GM10266 (cell line): ENCODE data around the gene E2F3.

ENCODE experiments used
- DNase-seq: peaks from one replicate; pipeline ENCODE4 v3.0.0; 2012; ENCODE audit errors: extremely low spot score
- TF ChIP-seq, protein P1 (sequence below): IDR thresholded peaks from 2 replicates; pipeline ENCODE4 v1.5.1; 2012; ENCODE audit warnings: mild to moderate bottlenecking, low read depth; ENCODE audit not compliant: control insufficient read depth, insufficient read depth; ENCODE audit errors: missing control alignments

Gene E2F3

DNA sequence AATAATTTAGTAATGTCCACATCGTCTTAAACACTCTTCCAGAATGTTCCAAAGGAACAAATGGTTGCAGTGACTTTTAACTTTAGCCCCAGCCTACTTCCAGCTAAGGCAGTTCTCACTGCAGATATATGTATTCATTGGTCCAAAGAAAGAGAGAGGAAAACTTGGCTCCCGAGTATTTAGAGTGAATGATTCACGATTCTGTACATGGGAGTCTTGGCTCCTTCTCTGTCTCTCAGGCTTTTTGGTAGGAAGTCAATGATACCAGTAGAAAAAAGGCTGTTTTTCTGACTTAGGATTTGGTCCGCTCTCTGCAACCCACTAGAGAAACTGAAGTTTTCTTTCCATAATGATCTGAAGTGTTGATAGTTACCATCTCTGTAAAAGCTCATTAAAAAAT, 38.6 kb downstream of the E2F3 start:
- DNase-seq: no peak
- TF ChIP-seq, protein P1, sequence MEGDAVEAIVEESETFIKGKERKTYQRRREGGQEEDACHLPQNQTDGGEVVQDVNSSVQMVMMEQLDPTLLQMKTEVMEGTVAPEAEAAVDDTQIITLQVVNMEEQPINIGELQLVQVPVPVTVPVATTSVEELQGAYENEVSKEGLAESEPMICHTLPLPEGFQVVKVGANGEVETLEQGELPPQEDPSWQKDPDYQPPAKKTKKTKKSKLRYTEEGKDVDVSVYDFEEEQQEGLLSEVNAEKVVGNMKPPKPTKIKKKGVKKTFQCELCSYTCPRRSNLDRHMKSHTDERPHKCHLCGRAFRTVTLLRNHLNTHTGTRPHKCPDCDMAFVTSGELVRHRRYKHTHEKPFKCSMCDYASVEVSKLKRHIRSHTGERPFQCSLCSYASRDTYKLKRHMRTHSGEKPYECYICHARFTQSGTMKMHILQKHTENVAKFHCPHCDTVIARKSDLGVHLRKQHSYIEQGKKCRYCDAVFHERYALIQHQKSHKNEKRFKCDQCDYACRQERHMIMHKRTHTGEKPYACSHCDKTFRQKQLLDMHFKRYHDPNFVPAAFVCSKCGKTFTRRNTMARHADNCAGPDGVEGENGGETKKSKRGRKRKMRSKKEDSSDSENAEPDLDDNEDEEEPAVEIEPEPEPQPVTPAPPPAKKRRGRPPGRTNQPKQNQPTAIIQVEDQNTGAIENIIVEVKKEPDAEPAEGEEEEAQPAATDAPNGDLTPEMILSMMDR: no peak

DNA sequence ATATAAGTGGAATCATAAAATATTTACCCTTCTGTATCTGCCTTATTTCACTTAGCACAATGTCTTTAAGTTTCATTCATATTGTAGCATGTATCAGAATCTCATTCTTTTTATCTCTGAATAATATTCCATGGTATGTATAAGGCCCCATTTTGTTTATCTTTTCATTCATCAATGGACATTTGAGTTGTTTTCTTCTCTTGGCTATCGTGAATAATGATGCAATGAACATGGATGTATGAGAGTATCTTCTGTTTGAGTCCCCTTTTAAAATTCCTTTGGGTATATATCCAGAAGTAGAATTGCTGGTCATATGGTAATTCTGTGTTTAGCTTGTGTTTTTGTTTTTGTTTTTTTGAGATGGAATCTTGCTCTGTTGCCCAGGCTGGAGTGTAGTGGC, 39.6 kb downstream of the E2F3 start:
- TF ChIP-seq, protein P1: no peak
- no peak for DNase-seq

DNA sequence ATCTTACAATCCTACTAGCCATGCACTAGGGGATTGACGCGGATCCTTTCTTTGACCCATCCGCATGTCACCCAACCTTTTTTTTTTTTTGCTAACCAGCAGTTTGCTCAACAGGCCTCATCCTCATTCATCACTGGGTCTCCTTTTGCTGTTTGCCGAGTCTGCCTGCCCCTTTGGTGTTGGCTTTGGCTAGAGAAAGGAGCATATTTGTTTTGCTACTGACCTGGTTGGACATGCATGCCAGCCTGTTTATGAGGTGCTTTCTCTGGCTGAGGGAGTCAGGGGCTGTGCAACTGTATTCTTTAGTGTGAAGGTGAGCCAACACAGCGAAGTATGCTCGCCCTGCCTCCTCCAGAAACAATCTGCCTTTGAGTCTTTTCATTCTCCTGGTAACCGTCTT, 40.2 kb downstream of the E2F3 start:
- TF ChIP-seq, protein P1: no peak
- DNase-seq: no peak

DNA sequence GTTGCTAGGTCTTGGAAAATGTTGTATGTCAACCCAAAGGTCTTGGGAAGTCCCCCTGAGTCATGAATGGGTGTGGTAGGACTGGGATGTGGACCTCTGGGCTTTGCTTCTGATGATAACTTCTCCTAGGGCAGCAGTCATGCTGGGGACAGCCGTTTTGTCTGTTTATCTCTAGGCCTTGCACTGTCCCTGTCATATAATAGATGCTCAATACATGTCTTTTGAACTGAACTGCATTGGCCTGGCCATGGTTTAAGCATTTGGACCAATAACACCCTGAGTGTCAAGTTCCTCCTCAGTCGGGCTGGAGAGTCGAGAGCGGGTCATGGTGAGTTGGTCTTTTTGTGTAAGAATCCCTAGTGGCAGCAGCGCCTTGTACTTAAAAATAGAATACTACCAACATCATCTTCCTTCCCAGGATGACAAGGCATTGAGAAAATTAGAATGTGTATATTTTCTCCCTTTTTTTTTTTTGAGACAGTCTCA, 43.1 kb downstream of the E2F3 start:
- TF ChIP-seq, protein P1: no peak
- DNase-seq: no peak

DNA sequence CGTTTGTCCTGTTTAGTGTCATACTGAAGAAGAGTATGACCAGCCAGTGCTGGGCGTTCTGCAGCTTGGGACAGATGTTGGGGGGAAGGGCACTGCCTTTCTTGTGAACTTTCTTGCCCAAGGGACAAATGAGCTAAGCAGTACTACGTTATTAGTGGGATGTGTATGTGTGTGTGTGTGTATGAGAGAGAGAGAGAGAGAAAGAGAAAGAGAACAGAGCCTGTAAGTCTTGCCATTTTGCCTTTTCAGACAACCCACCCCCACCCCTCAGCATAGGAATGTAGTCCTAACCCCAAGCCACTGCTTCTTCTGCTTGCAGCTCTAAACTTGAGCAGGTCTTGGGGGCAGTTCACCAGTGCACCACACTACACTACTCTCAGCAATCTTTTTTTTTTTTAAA, 45.5 kb downstream of the E2F3 start:
- DNase-seq: no peak
- TF ChIP-seq, protein P1: no peak

DNA sequence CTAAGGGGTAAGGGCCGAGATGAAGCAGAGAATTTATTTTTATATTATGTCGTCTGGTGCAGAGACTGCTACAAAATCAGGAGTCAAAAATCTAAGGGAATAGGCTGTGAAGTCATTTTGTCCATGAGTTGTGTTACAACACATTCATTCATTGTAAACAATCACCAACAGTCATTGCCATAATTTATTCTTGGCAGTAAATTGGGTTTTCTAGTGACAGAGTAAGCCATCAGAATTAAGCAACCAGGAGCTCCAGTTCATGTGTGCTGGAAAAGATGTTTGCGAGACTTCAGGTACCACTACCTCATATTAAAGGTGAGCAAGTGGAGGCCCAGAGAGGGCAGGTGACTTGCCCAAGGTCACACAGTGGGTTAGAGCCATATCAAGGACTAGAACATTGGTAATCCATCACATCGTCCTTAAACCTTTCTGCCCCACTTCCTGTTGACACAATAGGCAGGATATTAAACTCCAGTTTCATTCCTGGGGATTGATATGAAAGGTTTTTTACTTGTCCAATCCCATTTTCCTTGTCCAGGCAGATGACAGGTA, 46.0 kb downstream of the E2F3 start:
- DNase-seq: no peak
- TF ChIP-seq, protein P1: no peak

DNA sequence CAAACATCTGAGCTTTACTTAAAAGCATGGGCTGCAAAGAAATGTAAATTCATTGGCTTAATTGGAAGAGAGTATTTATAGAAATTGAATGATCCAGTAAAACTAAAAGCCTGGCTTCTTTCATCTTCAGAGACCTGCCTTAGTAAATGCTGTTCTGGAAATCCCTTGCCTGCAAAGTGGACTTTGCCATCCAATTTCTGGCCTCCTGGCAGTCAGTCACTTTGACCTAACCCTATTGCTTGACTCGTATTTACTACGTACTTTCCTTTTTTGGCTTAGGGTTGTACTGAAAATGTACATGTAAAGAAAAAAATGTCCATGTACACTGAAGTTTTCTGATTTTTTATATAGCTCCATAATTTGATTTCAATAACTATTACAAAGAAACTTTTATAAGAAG, 47.1 kb downstream of the E2F3 start:
- TF ChIP-seq, protein P1: no peak
- DNase-seq: no peak
